Hindlimb muscle (tissue), 1 donor: ENCODE data around the gene MYOT. TPM values are rescaled to one million over a fixed set of nuclear protein-coding genes. Genes with fewer than 3 reads are reported as not detected.
"Not testable (repeated sequence)": the region's sequence is repeated elsewhere in the genome, so short reads cannot be mapped to it uniquely, and the experiment has no call there.

Source experiments
- DNase-seq: peaks from one replicate; pipeline ENCODE4 v3.0.0-alpha.2; 2013
- polyA plus RNA-seq: library from polyadenylated mRNA; unstranded; fragments of 120-200 nt; gene quantifications from one replicate; pipeline ENCODE4 v1.2.1, GENCODE V29; 2013; ENCODE audit not compliant: insufficient read length

The MYOT gene
- polyA plus RNA-seq, result 268 TPM

DNA sequence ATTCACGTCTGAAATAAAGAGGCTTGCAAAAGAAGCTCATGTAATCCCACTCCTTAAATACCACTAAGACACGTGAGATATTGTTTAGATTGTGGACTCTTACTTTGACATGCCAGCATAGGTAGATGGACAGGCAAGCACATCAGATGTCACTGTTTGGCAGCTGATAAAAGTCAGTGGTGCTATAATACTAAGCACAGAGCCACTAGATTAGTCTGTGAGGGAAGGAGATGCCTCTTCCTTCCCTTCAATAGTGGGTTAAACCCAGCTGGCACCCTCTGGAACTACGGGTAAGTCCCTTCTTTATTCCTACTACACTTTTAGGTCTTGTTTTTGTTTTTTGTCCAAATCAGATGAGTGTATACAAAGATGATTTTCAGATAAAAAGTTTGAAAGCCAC is at the start of gene MYOT:
MYOT (plus strand) TSS at position 197 of the 400 bp plus-strand sequence. CDS start 2,792 bp downstream, outside the sequence.
- no peak for DNase-seq

DNA sequence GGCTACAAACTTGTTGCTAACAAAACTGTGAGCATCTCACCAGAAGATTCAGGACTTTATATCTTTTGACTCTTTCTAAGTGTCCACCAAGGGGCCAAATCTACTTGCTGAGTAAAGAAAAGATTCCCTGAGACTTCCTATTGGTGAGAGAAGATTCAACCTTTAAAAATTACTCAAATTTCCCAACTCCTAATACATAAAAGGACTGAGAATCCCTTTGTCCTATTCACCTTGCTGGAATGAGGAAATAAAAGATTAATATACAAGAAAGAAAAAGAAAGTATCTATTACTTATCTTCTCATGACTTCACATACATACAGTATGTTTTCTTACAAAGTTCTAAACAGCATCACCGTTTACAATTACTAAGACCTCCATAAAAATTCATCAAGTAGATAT is 47.9 kb upstream of the MYOT start:
- DNase-seq, result no peak

DNA sequence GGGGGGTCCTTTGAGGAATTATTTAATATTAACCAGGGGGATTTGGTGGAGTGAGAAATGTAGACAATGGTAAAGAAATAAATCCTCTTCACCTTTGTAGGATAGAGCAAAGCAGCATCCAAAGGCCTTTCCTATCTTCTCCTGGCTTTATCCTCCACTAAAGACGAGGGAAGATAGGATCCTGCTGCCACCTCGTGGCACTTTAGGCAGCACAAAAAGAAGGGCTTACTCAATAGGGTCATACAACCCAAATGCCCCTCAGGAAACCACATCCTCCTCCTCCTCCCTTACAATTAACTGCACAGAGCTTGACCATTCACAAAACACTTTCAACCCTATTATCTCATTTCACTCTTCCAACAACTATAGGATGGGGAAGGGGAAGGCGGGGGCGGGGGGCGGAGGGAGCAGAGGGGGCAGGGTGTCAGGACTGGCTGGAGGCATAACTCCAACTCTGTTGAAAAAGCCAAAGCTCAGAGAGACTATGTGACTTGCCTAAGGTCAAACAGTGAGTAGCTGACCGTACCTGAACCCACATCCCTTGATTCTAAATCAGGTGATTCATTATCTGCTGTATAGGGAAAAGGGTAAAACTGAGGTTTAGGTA is 45.4 kb upstream of the MYOT start:
- DNase-seq, result no peak

GRCh38 chr5:137822984-137823383 is 44.7 kb upstream of the MYOT start:
- peak; percentile 49 for DNase-seq

DNA sequence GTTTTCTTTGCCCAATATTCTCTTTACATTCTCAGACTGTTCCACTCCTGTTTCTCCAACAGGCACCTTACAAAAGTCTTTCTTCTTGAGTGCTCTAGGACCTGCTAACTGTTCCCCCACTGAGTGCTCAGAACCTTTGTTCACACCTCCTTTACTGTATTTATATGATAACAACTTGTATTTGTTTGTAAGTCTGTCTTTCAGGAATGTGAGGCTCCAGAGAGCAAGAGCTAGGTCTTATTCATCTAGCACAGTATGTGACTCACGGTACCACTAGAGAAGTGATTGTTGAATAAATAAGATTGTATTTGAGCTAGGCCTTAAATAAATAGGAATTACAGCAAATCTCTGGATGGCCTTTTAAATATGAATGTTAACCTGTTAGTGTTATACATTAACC is 42.5 kb upstream of the MYOT start:
- no peak for DNase-seq

GRCh38 chr5:137826067-137826466 is 41.6 kb upstream of the MYOT start:
- no peak for DNase-seq

DNA sequence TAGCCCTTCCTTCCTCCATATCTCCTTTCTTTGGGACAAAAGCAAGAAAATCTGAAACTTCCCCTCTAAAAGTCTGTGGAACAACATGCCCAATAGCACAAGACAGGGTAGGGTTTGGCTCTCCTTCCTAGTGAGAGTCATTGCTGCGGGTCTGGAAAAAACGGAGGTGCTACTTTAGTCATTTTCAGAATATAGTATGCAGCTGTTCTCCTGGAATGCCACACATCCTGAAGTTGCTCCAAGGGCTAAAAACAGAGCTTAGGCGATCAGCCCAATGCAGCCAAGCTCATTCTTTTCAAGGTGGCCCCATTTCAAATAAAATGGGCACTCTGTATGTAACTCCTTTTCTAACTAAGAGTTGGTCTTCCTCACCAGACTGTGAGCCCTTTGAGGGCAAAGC is 39.5 kb upstream of the MYOT start:
- no peak for DNase-seq

DNA sequence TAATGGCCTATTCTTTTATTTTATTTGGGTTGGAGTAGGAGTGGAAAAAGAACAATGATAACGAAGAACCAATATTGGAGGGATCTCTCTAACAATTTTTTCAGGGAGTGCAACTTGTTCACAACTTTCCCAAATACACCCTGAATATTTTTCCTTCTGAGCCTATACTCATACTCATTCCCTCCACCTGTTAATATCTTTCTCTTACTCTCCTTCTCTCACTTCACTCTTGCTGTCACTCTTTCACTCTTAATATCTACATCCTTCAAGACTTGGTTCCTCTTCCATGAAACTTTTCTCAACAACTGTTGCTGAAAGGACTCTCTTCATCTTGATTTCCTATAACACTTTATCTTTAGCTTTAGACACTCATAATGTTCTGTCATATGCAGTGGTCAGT is 39.0 kb upstream of the MYOT start:
- no peak for DNase-seq

GRCh38 chr5:137831105-137831504 is 36.6 kb upstream of the MYOT start:
- no peak for DNase-seq

DNA sequence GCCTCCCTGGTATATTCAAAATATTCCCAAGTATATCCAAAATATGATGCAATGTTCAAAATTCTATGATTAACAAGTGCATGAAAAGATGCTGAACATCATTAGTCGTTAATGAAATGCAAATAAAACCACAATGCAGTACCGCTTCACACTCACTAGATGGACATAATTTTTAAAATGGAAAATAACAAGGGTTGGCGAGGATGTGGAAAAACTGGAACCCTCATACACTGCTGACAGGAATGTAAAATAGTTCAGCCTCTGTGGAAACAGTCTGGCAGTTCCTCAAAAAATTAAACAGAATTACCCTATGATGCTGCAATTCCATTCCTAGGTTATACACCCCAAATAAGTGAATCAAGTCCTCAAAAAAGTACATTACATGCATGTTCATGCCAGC is 36.1 kb upstream of the MYOT start:
- DNase-seq, result no peak

DNA sequence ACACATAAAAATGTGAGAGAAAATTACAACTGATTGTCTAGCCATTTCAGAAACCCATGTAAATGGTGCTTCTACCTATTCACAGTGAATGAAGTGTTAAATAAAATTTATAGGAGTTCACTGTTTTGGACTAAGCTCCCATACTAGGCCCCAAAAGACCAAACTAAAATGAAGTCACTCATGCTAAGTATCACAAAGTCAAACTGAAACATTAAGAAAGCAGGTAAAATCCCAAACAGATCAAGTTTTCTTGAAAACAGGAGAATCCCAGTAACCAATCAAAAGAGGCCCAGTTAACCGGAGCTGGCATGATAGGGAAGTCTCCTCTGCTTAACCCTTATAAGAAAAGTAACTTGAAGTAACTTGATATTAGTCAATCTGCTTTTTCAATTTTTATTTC is 35.2 kb upstream of the MYOT start:
- DNase-seq, result no peak

GRCh38 chr5:137833463-137833862 is 34.2 kb upstream of the MYOT start:
- no peak for DNase-seq

DNA sequence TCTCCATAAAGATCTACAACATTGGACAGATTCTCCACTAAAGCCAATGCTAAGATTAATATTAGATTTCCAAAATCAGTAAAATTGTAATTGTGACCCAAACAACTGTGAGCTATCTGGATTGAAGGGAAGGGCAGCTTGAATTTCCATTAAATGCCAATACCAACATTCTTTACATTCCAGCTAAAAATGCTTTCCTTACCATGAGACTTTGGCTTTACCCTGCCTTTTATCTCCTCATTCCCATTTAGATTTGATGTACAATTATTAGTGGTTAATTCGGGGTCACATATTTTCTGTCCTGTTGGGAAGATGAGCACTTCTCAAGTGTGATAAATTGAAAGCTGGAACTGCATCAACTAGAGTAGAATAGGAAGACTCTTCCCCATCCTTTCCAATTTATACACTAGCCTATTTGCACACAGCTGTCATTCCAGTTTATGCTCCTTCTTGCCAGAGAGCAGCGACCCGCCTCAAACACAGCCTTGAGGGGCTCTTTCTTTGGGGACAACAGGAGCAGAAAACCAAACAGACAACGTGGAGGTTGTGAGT is 33.1 kb upstream of the MYOT start:
- no peak for DNase-seq

- no peak for DNase-seq
Measured at GRCh38 chr5:137836298-137836697, 31.4 kb upstream of the MYOT start.

- DNase-seq, result no peak
Measured at GRCh38 chr5:137836997-137837396, 30.7 kb upstream of the MYOT start.

DNA sequence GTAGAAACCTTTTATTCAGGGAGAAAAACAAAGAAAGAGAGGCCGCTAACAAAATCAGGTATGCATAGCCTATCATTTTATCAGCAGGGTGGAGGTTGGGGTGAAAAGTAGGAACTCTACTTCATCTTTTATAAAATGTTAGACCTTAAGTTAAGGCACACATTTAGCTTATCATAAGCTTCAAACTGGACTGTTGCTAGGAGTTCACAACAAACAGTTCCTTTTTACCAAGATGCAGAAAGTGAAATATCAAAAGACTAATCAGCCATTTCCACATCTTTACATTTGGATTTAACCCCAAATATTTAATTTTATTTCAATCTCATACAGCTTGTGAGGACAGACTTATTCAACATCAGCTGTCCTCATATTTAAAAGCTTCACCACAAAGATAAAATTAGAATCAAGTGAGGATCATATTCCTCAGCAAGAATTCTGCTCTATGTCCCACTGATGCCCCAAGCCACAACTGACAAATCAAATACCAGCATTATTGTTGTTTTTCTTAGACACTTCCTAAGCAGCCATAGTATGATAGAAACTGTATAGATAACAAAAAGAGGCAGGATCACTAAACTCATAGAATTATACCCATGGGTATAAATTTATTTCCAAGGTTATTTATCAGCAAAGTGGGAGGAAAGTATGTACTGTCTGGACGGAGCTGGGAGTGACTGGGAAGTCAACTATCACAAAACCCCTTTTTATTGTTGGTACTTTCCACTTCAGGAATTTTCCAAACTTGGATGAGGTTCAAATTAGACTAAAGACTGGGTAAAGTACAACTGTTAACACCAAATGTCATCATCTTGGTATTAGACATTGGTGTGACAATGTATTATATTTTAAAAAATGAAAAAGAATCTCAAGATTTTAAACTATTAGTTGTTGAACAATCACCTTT is 29.9 kb upstream of the MYOT start:
- DNase-seq, result no peak

DNA sequence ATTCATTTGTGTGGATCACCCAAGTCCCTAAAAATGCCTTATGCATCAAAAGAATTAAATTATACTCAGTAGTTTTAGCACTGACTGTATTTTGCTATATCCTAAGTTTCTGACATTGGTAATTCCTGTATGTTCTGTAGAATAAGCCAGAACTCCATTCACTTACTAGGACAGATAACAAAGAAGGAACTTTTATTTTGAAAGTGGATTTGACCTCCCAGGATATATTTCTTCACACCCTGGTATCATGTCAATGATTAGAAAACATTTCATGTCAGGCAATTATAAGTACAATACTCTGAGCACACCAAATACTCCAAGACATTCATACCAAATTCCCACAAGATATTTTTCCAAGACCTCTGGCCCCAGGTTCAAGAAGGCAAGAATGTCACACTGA is 28.7 kb upstream of the MYOT start:
- no peak for DNase-seq

GRCh38 chr5:137842296-137842695 is 25.4 kb upstream of the MYOT start:
- no peak for DNase-seq

DNA sequence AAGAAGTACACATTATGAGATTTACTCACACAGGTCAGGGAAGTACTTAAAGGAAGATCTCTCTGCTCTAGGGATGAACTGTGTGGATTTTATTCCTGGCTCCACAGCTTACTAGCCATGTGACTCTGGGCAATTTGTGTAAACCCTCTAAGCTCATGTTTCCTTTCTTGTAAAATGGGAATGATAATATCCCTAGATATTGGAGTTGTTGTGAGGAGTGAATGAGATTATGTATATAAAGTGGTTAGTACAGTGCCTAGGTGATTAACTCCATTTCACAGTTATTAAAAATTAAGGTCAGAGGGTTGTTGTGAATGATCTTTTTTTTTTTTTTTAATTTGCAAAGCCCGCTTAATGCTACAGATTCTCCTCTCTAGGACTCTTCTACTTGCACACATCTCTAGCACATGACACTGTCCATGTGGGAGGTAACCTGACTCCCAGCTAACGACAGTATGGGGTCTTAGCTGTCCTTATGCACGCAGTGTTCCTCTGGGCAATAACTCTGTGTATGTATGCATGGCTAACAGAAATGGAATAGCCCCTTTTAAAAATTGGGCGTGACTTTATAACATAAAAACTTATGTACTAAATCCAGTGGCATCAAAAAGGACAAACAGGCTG is 23.9 kb upstream of the MYOT start:
- no peak for DNase-seq

GRCh38 chr5:137845472-137845871 is 22.2 kb upstream of the MYOT start:
- DNase-seq, result no peak

- DNase-seq, result no peak
Measured at GRCh38 chr5:137847687-137848086, 20.0 kb upstream of the MYOT start.

GRCh38 chr5:137853165-137853564 is 14.5 kb upstream of the MYOT start:
- DNase-seq, result not testable (repeated sequence)

GRCh38 chr5:137856201-137856600 is 11.5 kb upstream of the MYOT start:
- no peak for DNase-seq
